HepG2 (cell line): ENCODE results near the gene NECAB2. TPM values are rescaled to one million over a fixed set of nuclear protein-coding genes. Genes with fewer than 3 reads are reported as not detected.

ENCODE experiments used
- AGO1 ChIP-seq: fragments of 200-400 bp; formaldehyde crosslinking; IDR thresholded peaks from 2 replicates; pipeline ENCODE4 v1.6.1; 2017; ENCODE audit warnings: mild to moderate bottlenecking, low read depth, low read length, moderate library complexity; ENCODE audit not compliant: poor library complexity, severe bottlenecking
- AGO2 ChIP-seq: fragments of 200-400 bp; formaldehyde crosslinking; optimal IDR thresholded peaks from 2 replicates; pipeline ENCODE3; 2017; ENCODE audit warnings: mild to moderate bottlenecking, low read depth, low read length, moderate library complexity
- ATF1 ChIP-seq: IDR thresholded peaks from 2 replicates; pipeline ENCODE4 v1.6.1; 2016; ENCODE audit warnings: mild to moderate bottlenecking, control low read depth
- ATF7 ChIP-seq, 2 experiments: fragments of 450-650 bp in 1 of 2; sonication (generic) in 1 of 2; formaldehyde crosslinking in 1 of 2; IDR thresholded peaks; 2 replicates each; pipeline versions ENCODE4 v1.4.0 to v1.6.1; 2016 to 2020; ENCODE audit warnings: antibody characterized with exemption in 1 of 2, mild to moderate bottlenecking in 1 of 2, missing genetic modification reagents in 1 of 2
- CEBPG ChIP-seq: IDR thresholded peaks from 2 replicates; pipeline ENCODE4 v1.6.1; 2016
- EEA1 ChIP-seq: sonication (generic); formaldehyde crosslinking; IDR thresholded peaks from 2 replicates; pipeline ENCODE4 v1.5.1; 2020; ENCODE audit warnings: mild to moderate bottlenecking, missing genetic modification reagents, borderline replicate concordance
- FOXK2 ChIP-seq: fragments of 450-650 bp; IDR thresholded peaks from 2 replicates; pipeline ENCODE4 v1.6.1; 2016
- HDAC6 ChIP-seq: fragments of 200-600 bp; sonication (generic); IDR thresholded peaks from 2 replicates; pipeline ENCODE4 v1.7.0; 2017; ENCODE audit warnings: mild to moderate bottlenecking, antibody characterized with exemption, low read length, low read depth
- HNF4A ChIP-seq: sonication (generic); formaldehyde crosslinking; IDR thresholded peaks from 2 replicates; pipeline ENCODE4 v1.4.0; 2020; ENCODE audit warnings: missing genetic modification reagents
- HOXA7 ChIP-seq: sonication (generic); formaldehyde crosslinking; IDR thresholded peaks from 2 replicates; pipeline ENCODE4 v1.8.1; 2022; ENCODE audit warnings: mild to moderate bottlenecking, missing genetic modification reagents, moderate library complexity
- IKZF4 ChIP-seq: sonication (generic); formaldehyde crosslinking; IDR thresholded peaks from 2 replicates; pipeline ENCODE4 v1.5.1; 2020; ENCODE audit warnings: borderline replicate concordance, mild to moderate bottlenecking, low read depth, missing genetic modification reagents; ENCODE audit errors: not compliant biosample characterization
- JDP2 ChIP-seq: sonication (generic); formaldehyde crosslinking; IDR thresholded peaks from 2 replicates; pipeline ENCODE4 v1.8.1; 2022; ENCODE audit warnings: missing genetic modification reagents, borderline replicate concordance
- PHF20 ChIP-seq: sonication (generic); formaldehyde crosslinking; IDR thresholded peaks from 2 replicates; pipeline ENCODE4 v1.5.0; 2020; ENCODE audit warnings: mild to moderate bottlenecking, missing genetic modification reagents
- PHF5A ChIP-seq: IDR thresholded peaks from one replicate; pipeline ENCODE4 v1.6.1; 2018; ENCODE audit warnings: low read depth, missing genetic modification reagents; ENCODE audit not compliant: unreplicated experiment
- REL ChIP-seq: sonication (generic); formaldehyde crosslinking; conservative IDR thresholded peaks from 2 replicates; pipeline ENCODE4 v1.8.0; 2022; ENCODE audit warnings: mild to moderate bottlenecking, missing genetic modification reagents, moderate library complexity
- SIX1 ChIP-seq: sonication (generic); formaldehyde crosslinking; IDR thresholded peaks from 2 replicates; pipeline ENCODE4 v1.4.0; 2020; ENCODE audit warnings: missing genetic modification reagents, borderline replicate concordance
- SMC3 ChIP-seq: IDR thresholded peaks from 2 replicates; pipeline ENCODE4 v1.6.1; 2011; ENCODE audit warnings: low read length, improper control_type of control experiment
- ZFY ChIP-seq: sonication (generic); formaldehyde crosslinking; IDR thresholded peaks from 2 replicates; pipeline ENCODE4 v1.4.0; 2020; ENCODE audit warnings: missing genetic modification reagents
- ZMYM2 ChIP-seq: sonication (generic); formaldehyde crosslinking; IDR thresholded peaks from 2 replicates; pipeline ENCODE4 v1.8.0; 2022; ENCODE audit warnings: mild to moderate bottlenecking, missing genetic modification reagents
- ZNF160 ChIP-seq: sonication (generic); formaldehyde crosslinking; IDR thresholded peaks from 2 replicates; pipeline ENCODE4 v1.8.0; 2022; ENCODE audit warnings: mild to moderate bottlenecking, inconsistent platforms, missing genetic modification reagents
- ZNF274 ChIP-seq: sonication (generic); formaldehyde crosslinking; IDR thresholded peaks from 2 replicates; pipeline ENCODE4 v1.5.1; 2020; ENCODE audit warnings: mild to moderate bottlenecking, missing genetic modification reagents
- ZNF296 ChIP-seq: sonication (generic); formaldehyde crosslinking; conservative IDR thresholded peaks from 2 replicates; pipeline ENCODE4 v1.5.0; 2020; ENCODE audit warnings: mild to moderate bottlenecking, missing genetic modification reagents
- ZNF354B ChIP-seq: sonication (generic); formaldehyde crosslinking; IDR thresholded peaks from 2 replicates; pipeline ENCODE4 v1.8.0; 2022; ENCODE audit warnings: mild to moderate bottlenecking, missing genetic modification reagents
- ZNF44 ChIP-seq: sonication (generic); formaldehyde crosslinking; IDR thresholded peaks from 2 replicates; pipeline ENCODE4 v1.5.1; 2020; ENCODE audit warnings: mild to moderate bottlenecking, missing genetic modification reagents
- ZNF510 ChIP-seq: sonication (generic); formaldehyde crosslinking; IDR thresholded peaks from 2 replicates; pipeline ENCODE4 v1.4.0; 2020; ENCODE audit warnings: low read depth, mild to moderate bottlenecking, missing genetic modification reagents
- ZNF577 ChIP-seq: sonication (generic); formaldehyde crosslinking; IDR thresholded peaks from 2 replicates; pipeline ENCODE4 v1.4.0; 2020; ENCODE audit warnings: mild to moderate bottlenecking, low read depth, missing genetic modification reagents, borderline replicate concordance
- ZNF746 ChIP-seq: sonication (generic); formaldehyde crosslinking; IDR thresholded peaks from 2 replicates; pipeline ENCODE4 v1.8.0; 2022; ENCODE audit warnings: mild to moderate bottlenecking, missing genetic modification reagents
- ZNF781 ChIP-seq: sonication (generic); formaldehyde crosslinking; IDR thresholded peaks from 2 replicates; pipeline ENCODE4 v1.5.1; 2020; ENCODE audit warnings: borderline replicate concordance, mild to moderate bottlenecking, missing genetic modification reagents; ENCODE audit errors: not compliant biosample characterization
- polyA plus RNA-seq, 8 experiments: library from polyadenylated mRNA; depleted of rRNA in 3 of 8; stranded (reverse) in 7 of 8; unstranded in 1 of 8; fragments of >200 nt; fragmentation: Illumina TruSeq in 4 of 8; extraction: Trizol in 4 of 8; gene quantifications; 2 replicates each; pipeline versions ENCODE4 v1.2.1 to v1.2.3, GENCODE V29; 2011 to 2016; ENCODE audit warnings: low read depth in 4 of 8, missing spikeins in 1 of 8, mixed read lengths in 1 of 8; ENCODE audit not compliant: insufficient read depth in 1 of 8
- total RNA-seq, 5 experiments: library from RNA; depleted of rRNA; stranded (reverse); fragments of >200 nt; fragmentation: Illumina TruSeq; extraction: Trizol; gene quantifications; 2 replicates each; pipeline ENCODE4 v1.2.3, GENCODE V29; 2016; ENCODE audit warnings: low read depth in 1 of 5
- TF ChIP-seq, protein P1 (sequence below): sonication (generic); formaldehyde crosslinking; IDR thresholded peaks from 2 replicates; pipeline ENCODE4 v1.4.0; 2020; ENCODE audit warnings: mild to moderate bottlenecking, low read depth, missing genetic modification reagents
- TF ChIP-seq, protein P2 (sequence below): sonication (generic); formaldehyde crosslinking; IDR thresholded peaks from 2 replicates; pipeline ENCODE4 v1.5.0; 2020; ENCODE audit warnings: missing genetic modification reagents, mild to moderate bottlenecking, borderline replicate concordance
- TF ChIP-seq, protein P3 (sequence below): sonication (generic); formaldehyde crosslinking; IDR thresholded peaks from 2 replicates; pipeline ENCODE4 v1.4.0; 2020; ENCODE audit warnings: missing genetic modification reagents, mild to moderate bottlenecking, borderline replicate concordance

NECAB2 gene
- total and polyA plus RNA-seq, 2 of the 13 experiments (the other 11 are each of a cell fraction or from before 2014, with no cell fraction given), result 0.21 to 0.49 TPM

DNA sequence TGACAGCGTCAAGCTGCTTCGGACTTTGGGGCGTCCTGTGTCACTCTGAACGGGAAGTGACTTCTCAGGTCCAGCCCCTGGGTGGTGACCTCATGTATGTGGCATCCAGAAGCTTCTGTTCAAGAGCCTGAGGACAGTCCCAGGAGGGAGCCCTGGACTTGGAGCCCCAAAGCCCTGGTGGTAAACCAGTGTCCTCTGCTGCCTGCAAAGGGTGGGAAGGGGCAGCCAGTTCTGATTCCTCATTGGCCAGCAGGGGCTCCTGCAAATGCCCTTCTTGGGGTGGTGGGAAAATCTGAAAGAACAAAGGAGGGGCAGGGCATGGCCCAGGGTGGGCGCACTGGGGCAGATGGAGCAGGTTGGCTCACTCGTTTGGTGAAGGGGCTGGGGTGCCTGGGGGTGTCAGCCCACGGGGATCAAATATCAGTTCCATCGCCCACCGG is 13.4 kb upstream of the NECAB2 start (continued):
- no peak for TF ChIP-seq ZFY (CRISPR knock-in tag)
- no peak for TF ChIP-seq ZNF781
- TF ChIP-seq ZMYM2 (CRISPR knock-in tag), result no peak
- TF ChIP-seq ZNF577 (CRISPR knock-in tag), result no peak
- no peak for TF ChIP-seq HOXA7 (CRISPR knock-in tag)
- TF ChIP-seq PHF5A (CRISPR knock-in tag), result no peak
- TF ChIP-seq SMC3, result peak; percentile 2; the same call in 1 of the 2 replicates
- TF ChIP-seq REL (CRISPR knock-in tag), result no peak
- no peak for TF ChIP-seq JDP2 (CRISPR knock-in tag)
- TF ChIP-seq CEBPG (CRISPR knock-in tag), result no peak
- TF ChIP-seq, protein P1, sequence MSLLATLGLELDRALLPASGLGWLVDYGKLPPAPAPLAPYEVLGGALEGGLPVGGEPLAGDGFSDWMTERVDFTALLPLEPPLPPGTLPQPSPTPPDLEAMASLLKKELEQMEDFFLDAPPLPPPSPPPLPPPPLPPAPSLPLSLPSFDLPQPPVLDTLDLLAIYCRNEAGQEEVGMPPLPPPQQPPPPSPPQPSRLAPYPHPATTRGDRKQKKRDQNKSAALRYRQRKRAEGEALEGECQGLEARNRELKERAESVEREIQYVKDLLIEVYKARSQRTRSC (CRISPR knock-in tag), result no peak
- TF ChIP-seq PHF20 (CRISPR knock-in tag), result no peak
- 0 out of 2 replicates have a peak, but pooled peaks have one; percentile 6 for TF ChIP-seq ZNF354B (CRISPR knock-in tag)
- TF ChIP-seq ZNF296, result no peak
- TF ChIP-seq HNF4A (CRISPR knock-in tag), result peak; percentile 35
- TF ChIP-seq AGO1, result no peak
- TF ChIP-seq ATF1 (CRISPR knock-in tag), result no peak
- no peak for TF ChIP-seq ATF7 (IDR thresholded peaks at IDR 0.05)
- peak; percentile 37; the same call in 1 of the 2 replicates for TF ChIP-seq ATF7 (CRISPR knock-in tag; IDR thresholded peaks at IDR 0.05)
- TF ChIP-seq, protein P2, sequence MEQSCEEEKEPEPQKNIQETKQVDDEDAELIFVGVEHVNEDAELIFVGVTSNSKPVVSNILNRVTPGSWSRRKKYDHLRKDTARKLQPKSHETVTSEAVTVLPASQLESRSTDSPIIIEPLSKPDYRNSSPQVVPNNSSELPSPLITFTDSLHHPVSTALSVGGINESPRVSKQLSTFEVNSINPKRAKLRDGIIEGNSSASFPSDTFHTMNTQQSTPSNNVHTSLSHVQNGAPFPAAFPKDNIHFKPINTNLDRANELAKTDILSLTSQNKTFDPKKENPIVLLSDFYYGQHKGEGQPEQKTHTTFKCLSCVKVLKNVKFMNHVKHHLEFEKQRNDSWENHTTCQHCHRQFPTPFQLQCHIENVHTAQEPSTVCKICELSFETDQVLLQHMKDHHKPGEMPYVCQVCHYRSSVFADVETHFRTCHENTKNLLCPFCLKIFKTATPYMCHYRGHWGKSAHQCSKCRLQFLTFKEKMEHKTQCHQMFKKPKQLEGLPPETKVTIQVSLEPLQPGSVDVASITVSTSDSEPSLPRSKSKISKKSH, result no peak
- TF ChIP-seq AGO2, result peak; percentile 35
- no peak for TF ChIP-seq FOXK2
- no peak for TF ChIP-seq ZNF44
- TF ChIP-seq HDAC6, result no peak
- peak; percentile 39; the same call in 1 of the 2 replicates for TF ChIP-seq ZNF274 (CRISPR knock-in tag)
- TF ChIP-seq SIX1, result no peak
- no peak for TF ChIP-seq ZNF746 (CRISPR knock-in tag)
- no peak for TF ChIP-seq ZNF160
- no peak for TF ChIP-seq EEA1
- TF ChIP-seq, protein P3, sequence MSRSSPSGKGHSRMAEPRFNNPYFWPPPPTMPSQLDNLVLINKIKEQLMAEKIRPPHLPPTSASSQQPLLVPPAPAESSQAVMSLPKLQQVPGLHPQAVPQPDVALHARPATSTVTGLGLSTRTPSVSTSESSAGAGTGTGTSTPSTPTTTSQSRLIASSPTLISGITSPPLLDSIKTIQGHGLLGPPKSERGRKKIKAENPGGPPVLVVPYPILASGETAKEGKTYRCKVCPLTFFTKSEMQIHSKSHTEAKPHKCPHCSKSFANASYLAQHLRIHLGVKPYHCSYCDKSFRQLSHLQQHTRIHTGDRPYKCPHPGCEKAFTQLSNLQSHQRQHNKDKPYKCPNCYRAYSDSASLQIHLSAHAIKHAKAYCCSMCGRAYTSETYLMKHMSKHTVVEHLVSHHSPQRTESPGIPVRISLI (CRISPR knock-in tag), result no peak
- TF ChIP-seq ZNF510 (CRISPR knock-in tag), result no peak
- no peak for TF ChIP-seq IKZF4 (CRISPR knock-in tag)
